NCI-H2081 treated with DMSO at 0.1 percent for 48 hours (cell line): ENCODE results near the gene CUL5.

Experiments used
- DNase-seq: peaks from one replicate; lab custom pipeline; 2025; lab: John Stamatoyannopoulos, UW

CUL5 gene

GRCh38 chr11:108008656-108009496 lies at the start of gene CUL5:
Gene CUL5 (plus strand): TSS chr11:108008898. CDS start chr11:108009349, 451 bp downstream.
- DNase-seq, result peak; percentile 55

- no peak for DNase-seq
Measured at GRCh38 chr11:107961480-107961879, 47.2 kb upstream of the CUL5 start.

- DNase-seq, result no peak
Measured at GRCh38 chr11:107962181-107962580, 46.5 kb upstream of the CUL5 start.

- no peak for DNase-seq
Measured at GRCh38 chr11:107963091-107963490, 45.6 kb upstream of the CUL5 start.

- DNase-seq, result no peak
Measured at GRCh38 chr11:107969219-107969618, 39.5 kb upstream of the CUL5 start.

GRCh38 chr11:107970049-107970448 lies 38.6 kb upstream of the CUL5 start:
- DNase-seq, result no peak

- DNase-seq, result no peak
Measured at GRCh38 chr11:107973641-107974040, 35.1 kb upstream of the CUL5 start.

GRCh38 chr11:107988397-107989158 lies 20.1 kb upstream of the CUL5 start:
- peak; percentile 29 for DNase-seq

GRCh38 chr11:107991868-107992414 lies 16.8 kb upstream of the CUL5 start:
- no peak for DNase-seq

- no peak for DNase-seq
Measured at GRCh38 chr11:107996006-107996776, 12.5 kb upstream of the CUL5 start.

GRCh38 chr11:107998761-107999160 lies 9.9 kb upstream of the CUL5 start:
- no peak for DNase-seq

GRCh38 chr11:107999759-108000455 lies 8.8 kb upstream of the CUL5 start:
- no peak for DNase-seq

- DNase-seq, result no peak
Measured at GRCh38 chr11:108002476-108002875, 6.2 kb upstream of the CUL5 start.

GRCh38 chr11:108003623-108004022 lies 5.1 kb upstream of the CUL5 start:
- no peak for DNase-seq

- no peak for DNase-seq
Measured at GRCh38 chr11:108007819-108008218, 879 bp upstream of the CUL5 start.

GRCh38 chr11:108009497-108010370 lies 1.0 kb downstream of the CUL5 start:
- no peak for DNase-seq

- DNase-seq, result no peak
Measured at GRCh38 chr11:108012139-108012725, 3.5 kb downstream of the CUL5 start.

- no peak for DNase-seq
Measured at GRCh38 chr11:108016647-108017046, 7.9 kb downstream of the CUL5 start.

GRCh38 chr11:108018708-108019107 lies 10.0 kb downstream of the CUL5 start:
- DNase-seq, result no peak
